Activated CD4-positive, alpha-beta T cell treated with anti-CD3 and anti-CD28 coated beads for 36 hours (primary cell): ENCODE data around the gene PUM1. TPM values are rescaled to one million over a fixed set of nuclear protein-coding genes. Genes with fewer than 3 reads are reported as not detected.
A peak's percentile ranks its signal among the peaks of the same experiment; 100 is the strongest.
"Not testable (repeated sequence)": the region's sequence is repeated elsewhere in the genome, so short reads cannot be mapped to it uniquely, and the experiment has no call there.

Experiments used
- ATAC-seq: fragments of 200-7000 bp; cut with Tn5 transposase; one replicate; pipeline ENCODE4 v1.10.0; 2021; ENCODE audit warnings: mild to moderate bottlenecking, moderate library complexity
- CTCF ChIA-PET: fragments of 350-600 bp; sonication (Branson Sonifier 250); formaldehyde crosslinking; loops from one replicate; lab custom pipeline; 2021; ENCODE audit warnings: antibody characterized with exemption; lab: Charles Lee
- POLR2A ChIA-PET: fragments of 350-600 bp; sonication (Branson Sonifier 250); formaldehyde crosslinking; loops from one replicate; lab custom pipeline; 2021; ENCODE audit warnings: antibody characterized with exemption, inconsistent platforms; lab: Charles Lee
- DNase-seq: peaks from one replicate; pipeline ENCODE4 v3.0.0-alpha.2; 2020
- H3K27ac Mint-ChIP-seq: one replicate; pipeline ENCODE4 v1.8.0; 2021; ENCODE audit warnings: mixed read lengths
- H3K27me3 Mint-ChIP-seq: one replicate; pipeline ENCODE4 v1.8.0; 2021; ENCODE audit warnings: mixed read lengths
- H3K36me3 Mint-ChIP-seq: one replicate; pipeline ENCODE4 v1.8.0; 2021; ENCODE audit warnings: low read depth, mixed read lengths
- H3K4me1 Mint-ChIP-seq: one replicate; pipeline ENCODE4 v1.8.0; 2021; ENCODE audit warnings: mixed read lengths
- H3K4me3 Mint-ChIP-seq: one replicate; pipeline ENCODE4 v1.8.0; 2021; ENCODE audit warnings: mild to moderate bottlenecking, moderate library complexity, mixed read lengths
- H3K9me3 Mint-ChIP-seq: one replicate; pipeline ENCODE4 v1.8.0; 2021; ENCODE audit warnings: low read depth, mixed read lengths
- intact Hi-C, 2 experiments: fragments of 100-400 bp; cut with DNase I in 1 of 2; cut with micrococcal nuclease in 1 of 2; formaldehyde crosslinking; loops; one replicate each; pipeline versions ENCODE4 v1.14.2 to v1.15.1; 2022 to 2024; cut with DNase I, micrococcal nuclease
- total RNA-seq, 2 experiments: library from RNA; stranded (reverse); gene quantifications; one replicate each; pipeline ENCODE4 v1.2.3, GENCODE V29; 2021

The PUM1 gene
- total RNA-seq, 2 experiments from 2014 or later = 87.1 to 91.4 TPM

- H3K9me3 Mint-ChIP-seq = no peaks in the 10 kb centered on the region
- peaks cover 32% of the 10 kb centered on the region for H3K4me1 Mint-ChIP-seq
- peaks cover 55% of the 10 kb centered on the region for H3K36me3 Mint-ChIP-seq
- ATAC-seq = no peak
- intact Hi-C loops = no loop called here
- ChIA-PET CTCF (interaction anchor here (0.5 to 1.0 kb wide), 5 partner anchors 12 to 256 kb away, joined by 3 to 4 read pairs (median 3); no protein-coding TSS in a partner anchor), POLR2A (no interaction called here)
- no peak overlapping the region for H3K4me3 Mint-ChIP-seq
- H3K27me3 Mint-ChIP-seq = no peaks in the 10 kb centered on the region
- H3K27ac Mint-ChIP-seq = peak overlapping the region; percentile 24
- DNase-seq = no peak
Observed at GRCh38 chr1:30976143-30976542, 89.4 kb downstream of the PUM1 start.

- Mint-ChIP-seq H3K4me1 (peaks cover 32% of the 10 kb centered on the region), H3K36me3 (peaks cover 54% of the 10 kb centered on the region), H3K27me3 (no peaks in the 10 kb centered on the region), H3K27ac (no peak overlapping the region), H3K4me3 (no peak overlapping the region), H3K9me3 (no peaks in the 10 kb centered on the region)
- DNase-seq (no peak), ATAC-seq (no peak)
- POLR2A ChIA-PET = no interaction called here
- CTCF ChIA-PET = interaction anchor here (0.7 kb wide), 1 partner anchor 191 kb away, joined by 3 read pairs; no protein-coding TSS in a partner anchor
- intact Hi-C loops = no loop called here
Observed at GRCh38 chr1:30975217-30975616, 90.3 kb downstream of the PUM1 start.

GRCh38 chr1:30974536-30974935, 91.0 kb downstream of the PUM1 start:
- peaks cover 30% of the 10 kb centered on the region for H3K4me1 Mint-ChIP-seq
- no peak for DNase-seq
- intact Hi-C loops = no loop called here
- no peak for ATAC-seq
- no peak overlapping the region for H3K27ac Mint-ChIP-seq
- H3K4me3 Mint-ChIP-seq = no peak overlapping the region
- peaks cover 53% of the 10 kb centered on the region for H3K36me3 Mint-ChIP-seq
- no peaks in the 10 kb centered on the region for H3K27me3 Mint-ChIP-seq
- no peaks in the 10 kb centered on the region for H3K9me3 Mint-ChIP-seq
- ChIA-PET CTCF (interaction anchor here (0.7 kb wide), 1 partner anchor 192 kb away, joined by 3 read pairs; no protein-coding TSS in a partner anchor), POLR2A (no interaction called here)

GRCh38 chr1:30972349-30972748, 93.2 kb downstream of the PUM1 start:
- intact Hi-C loops, H3K4me3 Mint-ChIP-seq, H3K27me3 Mint-ChIP-seq, H3K27ac Mint-ChIP-seq, H3K9me3 Mint-ChIP-seq, DNase-seq, CTCF ChIA-PET, ATAC-seq: not testable (repeated sequence)
- H3K4me1 Mint-ChIP-seq = peaks cover 17% of the 10 kb centered on the region
- POLR2A ChIA-PET = interaction anchor here (0.7 kb wide), 1 partner anchor 9 kb away, joined by 3 read pairs; no protein-coding TSS in a partner anchor
- peaks cover 50% of the 10 kb centered on the region for H3K36me3 Mint-ChIP-seq

GRCh38 chr1:30971496-30971895, 94.0 kb downstream of the PUM1 start:
- Mint-ChIP-seq H3K4me1 (peaks cover 15% of the 10 kb centered on the region), H3K27me3 (no peaks in the 10 kb centered on the region), H3K9me3 (no peaks in the 10 kb centered on the region), H3K36me3 (peaks cover 50% of the 10 kb centered on the region), H3K27ac (no peak overlapping the region), H3K4me3 (no peak overlapping the region)
- ChIA-PET CTCF (no interaction called here), POLR2A (no interaction called here)
- intact Hi-C loops = no loop called here
- DNase-seq (no peak), ATAC-seq (no peak)

GRCh38 chr1:30969903-30970302, 95.6 kb downstream of the PUM1 start:
- Mint-ChIP-seq H3K27ac (no peak overlapping the region), H3K9me3 (no peaks in the 10 kb centered on the region), H3K36me3 (peaks cover 56% of the 10 kb centered on the region), H3K4me1 (peaks cover 10% of the 10 kb centered on the region), H3K27me3 (no peaks in the 10 kb centered on the region), H3K4me3 (no peak overlapping the region)
- no peak for DNase-seq
- CTCF ChIA-PET = no interaction called here
- no peak for ATAC-seq
- POLR2A ChIA-PET = interaction anchor here (0.6 kb wide), 1 partner anchor 87 kb away, joined by 10 read pairs; no protein-coding TSS in a partner anchor
- intact Hi-C loops = no loop called here

GRCh38 chr1:30968220-30968971, 97.1 kb downstream of the PUM1 start:
- POLR2A ChIA-PET = no interaction called here
- Mint-ChIP-seq H3K9me3 (no peaks in the 10 kb centered on the region), H3K4me1 (peaks cover 10% of the 10 kb centered on the region), H3K27me3 (no peaks in the 10 kb centered on the region), H3K4me3 (no peak overlapping the region), H3K27ac (peak overlapping the region; percentile 60), H3K36me3 (peaks cover 60% of the 10 kb centered on the region)
- intact Hi-C loops = no loop called here
- DNase-seq (no peak), ATAC-seq (no peak)
- CTCF ChIA-PET = interaction anchor here (1.3 kb wide), 1 partner anchor 166 kb away, joined by 4 read pairs; no protein-coding TSS in a partner anchor

GRCh38 chr1:30966690-30967369, 98.7 kb downstream of the PUM1 start:
- ATAC-seq (no peak), DNase-seq (no peak)
- peaks cover 10% of the 10 kb centered on the region for H3K4me1 Mint-ChIP-seq
- CTCF ChIA-PET = interaction anchor here (0.7 to 1.3 kb wide), 4 partner anchors 14 to 165 kb away, joined by 3 to 4 read pairs (median 3); no protein-coding TSS in a partner anchor
- peaks cover 71% of the 10 kb centered on the region for H3K36me3 Mint-ChIP-seq
- no peaks in the 10 kb centered on the region for H3K9me3 Mint-ChIP-seq
- H3K27me3 Mint-ChIP-seq = no peaks in the 10 kb centered on the region
- intact Hi-C loops = no loop called here
- H3K4me3 Mint-ChIP-seq = no peak overlapping the region
- POLR2A ChIA-PET = no interaction called here
- peak overlapping the region; percentile 6 for H3K27ac Mint-ChIP-seq

- H3K4me1 Mint-ChIP-seq = peaks cover 10% of the 10 kb centered on the region
- intact Hi-C loops = no loop called here
- ChIA-PET CTCF (interaction anchor here (0.9 kb wide), 2 partner anchors 18 to 30 kb away, joined by 3 read pairs; no protein-coding TSS in a partner anchor), POLR2A (no interaction called here)
- DNase-seq = no peak
- H3K36me3 Mint-ChIP-seq = peaks cover 73% of the 10 kb centered on the region
- H3K27ac Mint-ChIP-seq = no peak overlapping the region
- no peaks in the 10 kb centered on the region for H3K9me3 Mint-ChIP-seq
- no peaks in the 10 kb centered on the region for H3K27me3 Mint-ChIP-seq
- no peak overlapping the region for H3K4me3 Mint-ChIP-seq
- ATAC-seq = no peak
Observed at GRCh38 chr1:30965924-30966599, 99.5 kb downstream of the PUM1 start.

GRCh38 chr1:30964706-30965105, 100.8 kb downstream of the PUM1 start:
- Mint-ChIP-seq H3K27ac (no peak overlapping the region), H3K4me3 (no peak overlapping the region), H3K4me1 (peaks cover 10% of the 10 kb centered on the region), H3K36me3 (peaks cover 73% of the 10 kb centered on the region), H3K9me3 (no peaks in the 10 kb centered on the region), H3K27me3 (no peaks in the 10 kb centered on the region)
- POLR2A ChIA-PET = no interaction called here
- CTCF ChIA-PET = interaction anchor here (1.5 kb wide), 1 partner anchor 12 kb away, joined by 3 read pairs; no protein-coding TSS in a partner anchor
- ATAC-seq (no peak), DNase-seq (no peak)
- intact Hi-C loops = no loop called here
